HG03571 (cell line): ENCODE data around the gene UBE3D.
"Not testable (repeated sequence)": the region's sequence is repeated elsewhere in the genome, so short reads cannot be mapped to it uniquely, and the experiment has no call there.

Source experiments
- ATAC-seq: cut with Tn5 transposase; IDR thresholded peaks from one replicate; pipeline ENCODE4 v1.9.1; 2021; ENCODE audit not compliant: unreplicated experiment

Gene UBE3D

GRCh38 chr6:82875573-82876185 is 190.0 kb downstream of the UBE3D start:
- ATAC-seq: no peak

- no peak for ATAC-seq
These were observed 190.8 kb downstream of the UBE3D start for GRCh38 chr6:82874867-82875266.

GRCh38 chr6:82872185-82872584 is 193.5 kb downstream of the UBE3D start:
- ATAC-seq: no peak

DNA sequence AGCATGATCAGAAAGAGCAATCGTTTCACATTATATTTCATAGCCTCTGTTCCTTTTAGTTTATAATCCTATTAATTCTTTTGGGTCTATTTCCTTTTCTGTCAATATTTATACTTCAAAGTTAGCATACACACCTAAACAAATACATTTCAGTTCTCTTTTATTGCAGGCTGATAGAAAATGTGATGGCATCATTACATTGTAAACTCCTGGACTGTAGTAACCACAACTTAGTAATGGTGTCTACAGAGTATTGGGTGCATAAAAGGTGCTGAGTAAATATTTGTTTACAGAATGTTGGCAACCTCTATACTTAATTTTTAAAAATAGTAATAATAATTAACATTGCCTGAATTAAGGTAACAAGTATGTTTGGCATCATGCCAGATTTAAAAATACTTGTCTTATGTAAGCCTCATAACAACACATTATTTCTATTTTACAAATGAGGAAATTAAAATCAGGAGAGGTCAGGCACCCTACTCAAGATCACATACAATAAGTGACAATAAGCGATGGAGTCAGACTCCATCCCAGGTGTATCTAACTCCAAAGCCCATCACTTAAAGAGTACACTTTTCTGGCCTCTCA is 195.0 kb downstream of the UBE3D start:
- ATAC-seq: no peak

- ATAC-seq: no peak
These were observed 196.1 kb downstream of the UBE3D start for GRCh38 chr6:82869493-82869892.

GRCh38 chr6:82867946-82868345 is 197.7 kb downstream of the UBE3D start:
- ATAC-seq: no peak

GRCh38 chr6:82866446-82866845 is 199.2 kb downstream of the UBE3D start:
- ATAC-seq: no peak

DNA sequence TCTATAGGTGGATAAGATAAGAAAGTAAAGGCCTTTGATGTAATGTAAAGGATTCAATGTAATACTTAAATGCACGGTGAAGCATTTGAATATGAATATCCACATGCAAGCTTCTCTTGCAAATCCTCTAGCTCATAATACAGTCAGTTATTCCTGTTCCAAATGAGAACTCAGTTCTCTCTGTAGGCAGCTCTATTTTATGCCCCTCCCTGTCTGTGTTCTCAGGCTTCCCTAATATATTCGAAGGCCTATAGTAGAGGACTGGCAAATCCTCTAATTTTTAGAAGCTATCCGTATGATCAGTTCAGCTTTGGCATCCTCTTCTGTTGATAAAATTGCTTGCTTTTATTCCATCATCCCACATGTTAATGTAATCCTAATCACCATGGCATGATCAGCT is 200.2 kb downstream of the UBE3D start:
- ATAC-seq: no peak

DNA sequence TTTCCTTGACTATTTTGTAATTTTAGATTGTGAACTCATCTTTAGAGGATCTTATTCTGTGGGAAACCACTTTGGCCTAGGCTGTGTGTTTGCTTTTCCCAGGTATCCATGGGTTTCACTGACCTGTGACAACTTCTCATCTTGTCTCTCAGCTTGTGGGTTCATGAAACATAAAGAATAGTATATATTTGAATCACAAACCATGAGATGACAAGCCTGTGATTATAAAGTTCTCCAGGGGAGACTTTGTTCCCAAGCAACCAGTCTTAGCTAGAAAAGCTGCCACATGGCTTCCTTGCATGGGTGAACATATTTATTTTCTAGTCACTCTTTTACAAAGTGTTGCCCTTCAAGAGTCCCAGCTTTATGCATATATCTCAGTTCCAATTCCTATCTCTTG is 201.9 kb downstream of the UBE3D start:
- ATAC-seq: no peak

GRCh38 chr6:82862543-82862942 is 203.1 kb downstream of the UBE3D start:
- ATAC-seq: no peak

DNA sequence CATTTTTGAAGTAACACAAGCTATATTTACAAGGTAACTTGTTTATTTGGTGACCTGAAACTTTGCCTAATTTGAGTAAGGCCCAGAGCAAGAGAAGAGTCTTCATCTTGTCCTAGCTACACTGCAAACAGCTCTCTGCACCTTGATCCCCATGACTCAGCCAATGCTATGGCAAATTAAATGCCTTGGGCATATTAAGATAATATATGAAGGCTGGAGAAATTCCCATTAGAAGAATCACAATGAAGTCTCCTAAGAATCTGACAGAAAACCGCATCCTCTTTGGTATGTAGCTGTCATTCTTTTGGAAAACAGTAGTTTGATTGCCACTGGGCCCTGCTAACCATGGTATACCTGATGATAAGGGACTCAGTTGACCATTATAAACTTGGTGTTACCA is 204.5 kb downstream of the UBE3D start:
- no peak for ATAC-seq

GRCh38 chr6:82856077-82856476 is 209.6 kb downstream of the UBE3D start:
- not testable (repeated sequence) for ATAC-seq

- not testable (repeated sequence) for ATAC-seq
These were observed 212.7 kb downstream of the UBE3D start for GRCh38 chr6:82852904-82853303.

GRCh38 chr6:82843291-82843885 is 222.3 kb downstream of the UBE3D start:
- ATAC-seq: no peak

GRCh38 chr6:82842721-82843120 is 222.9 kb downstream of the UBE3D start:
- no peak for ATAC-seq
